Activated naive CD4-positive, alpha-beta T cell treated with anti-CD3 and anti-CD28 coated beads, Interleukin-2, amount 50 U/mL, for 72 hours (primary cell): ENCODE results near the gene C1orf50. TPM values are rescaled to one million over a fixed set of nuclear protein-coding genes. Genes with fewer than 3 reads are reported as not detected.

Experiments
- ATAC-seq, 2 donors: fragments of 150-1000 bp; cut with Tn5 transposase; 2 replicates each; pipeline ENCODE4 v1.10.0; 2021; ENCODE audit warnings: mild to moderate bottlenecking in 2 of 2, moderate library complexity in 2 of 2
- DNase-seq, 2 donors: peaks; one replicate each; pipeline ENCODE4 v3.0.0; 2021 to 2022; ENCODE audit warnings: low spot score in 2 of 2
- H3K27ac Mint-ChIP-seq, 2 donors: one replicate each; pipeline ENCODE4 v1.8.0; 2022; ENCODE audit warnings: mild to moderate bottlenecking in 2 of 2, mixed read lengths in 2 of 2
- H3K36me3 Mint-ChIP-seq, 2 donors: one replicate each; pipeline ENCODE4 v1.8.0; 2022; ENCODE audit warnings: mixed read lengths in 2 of 2
- H3K9me3 Mint-ChIP-seq, 2 donors: one replicate each; pipeline ENCODE4 v1.8.0; 2022; ENCODE audit warnings: mixed read lengths in 2 of 2
- total RNA-seq, 2 donors: library from RNA; stranded (reverse); gene quantifications; one replicate each; pipeline ENCODE4 v1.2.3, GENCODE V29; 2022

The C1orf50 gene
- total RNA-seq, 2 donors from 2014 or later: 5.7 to 7.9 TPM

DNA sequence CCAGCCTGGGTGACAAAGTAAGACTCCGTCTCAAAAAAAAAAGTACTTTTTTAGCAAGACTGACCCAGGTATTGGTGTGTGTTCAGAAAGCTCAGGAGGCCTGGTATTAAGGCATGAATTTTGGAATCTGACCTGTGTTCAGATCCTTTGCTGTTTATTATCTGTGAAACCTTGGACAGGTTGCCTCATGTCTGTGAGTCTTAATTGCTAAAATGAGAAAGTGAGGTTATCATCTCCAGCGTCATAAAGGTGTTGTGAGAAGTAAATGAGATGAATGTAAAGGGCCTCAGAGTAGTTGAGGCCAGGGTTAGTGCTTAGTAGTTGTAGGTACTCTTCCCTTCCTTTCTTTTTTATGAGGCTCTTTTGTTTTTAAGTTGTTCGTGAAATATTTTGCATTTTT, 2.8 kb downstream of the C1orf50 start:
- no peak for DNase-seq
- no peaks in the 10 kb centered on the region for H3K9me3 Mint-ChIP-seq
- ATAC-seq: no peak
- peak overlapping the region in 1 of 2 donors; percentile 2 for H3K27ac Mint-ChIP-seq
- peaks cover 6 to 21% of the 10 kb centered on the region in 2 donors for H3K36me3 Mint-ChIP-seq

DNA sequence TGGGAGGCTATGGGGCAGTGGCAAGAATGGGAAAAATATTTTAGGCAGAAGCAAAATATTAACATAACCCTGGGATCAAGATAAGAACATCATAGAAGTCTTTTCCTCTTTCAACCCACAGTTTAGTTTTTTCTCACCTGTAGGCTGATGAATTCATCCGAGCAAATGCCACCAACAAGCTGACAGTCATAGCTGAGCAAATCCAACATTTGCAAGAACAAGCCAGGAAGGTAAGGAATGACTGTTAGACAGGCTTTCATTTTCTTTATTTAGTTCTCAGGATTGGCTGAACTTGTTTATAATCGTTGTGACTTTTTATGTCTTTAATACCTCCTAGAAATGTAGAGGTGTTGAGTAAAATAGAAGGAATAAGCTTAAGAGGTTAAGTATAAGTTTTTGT, 6.4 kb downstream of the C1orf50 start:
- DNase-seq: no peak
- peak; percentile 39 to 58 for ATAC-seq
- Mint-ChIP-seq H3K36me3 (peaks cover 11 to 21% of the 10 kb centered on the region in 2 donors), H3K9me3 (no peaks in the 10 kb centered on the region), H3K27ac (peak overlapping the region in 1 of 2 donors; percentile 62)

DNA sequence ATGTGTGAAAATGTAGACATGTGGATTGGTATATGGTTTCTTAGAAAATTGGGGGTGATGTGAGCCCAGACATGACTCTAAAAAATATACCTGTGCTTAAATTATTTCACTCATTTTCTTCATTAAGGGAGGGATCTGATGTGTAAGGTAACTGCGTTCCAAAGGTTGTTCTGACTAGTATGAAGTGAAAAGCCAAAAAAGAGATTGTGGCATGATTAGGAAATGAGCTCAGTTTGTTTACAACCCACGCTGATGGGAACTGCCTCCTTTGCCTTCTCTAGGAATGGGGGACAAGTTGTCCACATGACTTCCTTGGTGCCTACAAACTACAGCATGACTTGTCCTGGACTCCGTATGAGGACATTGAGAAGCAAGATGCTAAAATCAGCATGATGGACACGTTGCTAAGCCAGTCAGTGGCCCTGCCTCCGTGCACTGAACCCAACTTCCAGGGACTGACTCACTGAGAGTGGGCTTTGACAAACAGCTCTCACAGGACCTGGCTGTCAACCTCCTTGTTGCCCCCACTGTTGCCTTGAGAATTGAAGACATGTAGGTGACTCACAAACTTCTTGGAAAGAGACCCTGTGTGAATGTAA, 8.0 kb downstream of the C1orf50 start:
- no peak overlapping the region for H3K27ac Mint-ChIP-seq
- ATAC-seq (no peak), DNase-seq (no peak)
- H3K9me3 Mint-ChIP-seq: no peaks in the 10 kb centered on the region
- H3K36me3 Mint-ChIP-seq: peaks cover 11 to 16% of the 10 kb centered on the region in 2 donors

DNA sequence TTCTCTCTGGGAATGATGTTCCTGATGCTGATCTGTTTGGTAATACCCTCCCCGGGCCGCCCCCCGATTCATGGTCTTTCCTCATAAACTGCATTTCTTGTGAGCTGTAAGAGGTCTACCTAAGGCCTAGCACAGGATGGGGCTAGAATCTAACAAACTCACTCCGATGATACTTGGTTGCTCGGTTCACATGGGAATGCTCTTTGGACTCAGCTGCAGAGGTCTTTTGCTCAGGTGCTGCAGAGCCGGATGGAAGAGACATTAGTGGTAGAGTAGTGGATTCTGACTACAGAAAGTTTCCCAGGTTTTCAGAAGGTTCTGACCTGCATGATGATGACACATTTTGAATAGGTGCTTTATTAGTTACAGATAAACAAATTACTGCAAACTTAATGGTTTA, 9.5 kb downstream of the C1orf50 start:
- ATAC-seq: no peak
- H3K36me3 Mint-ChIP-seq: peaks cover 10 to 17% of the 10 kb centered on the region in 2 donors
- H3K27ac Mint-ChIP-seq: no peak overlapping the region
- DNase-seq: no peak
- H3K9me3 Mint-ChIP-seq: no peaks in the 10 kb centered on the region

DNA sequence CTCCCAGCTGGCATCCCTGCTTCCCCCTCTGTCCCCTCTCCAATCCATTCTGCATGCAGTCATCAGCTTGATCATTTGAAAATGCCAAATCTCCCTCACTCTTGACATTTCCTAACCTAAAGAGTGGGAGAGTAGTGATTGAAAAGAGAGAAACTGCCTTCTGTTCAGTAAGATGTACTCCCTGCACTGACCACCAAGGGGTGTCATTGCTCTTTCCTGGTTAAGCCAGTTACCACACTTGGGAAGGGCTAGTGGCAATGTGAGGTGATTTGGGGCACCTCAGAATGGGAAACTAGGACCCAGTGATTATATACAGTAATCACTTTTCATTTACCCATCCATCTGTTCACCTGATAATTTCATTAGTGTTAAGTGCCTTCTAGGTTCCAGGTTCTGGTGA, 10.8 kb downstream of the C1orf50 start:
- no peaks in the 10 kb centered on the region for H3K9me3 Mint-ChIP-seq
- peaks cover 10 to 20% of the 10 kb centered on the region in 2 donors for H3K36me3 Mint-ChIP-seq
- H3K27ac Mint-ChIP-seq: peak overlapping the region; percentile 4 to 75
- peak; percentile 55 to 58 for ATAC-seq
- DNase-seq: peak in 1 of 2 donors; percentile 34

DNA sequence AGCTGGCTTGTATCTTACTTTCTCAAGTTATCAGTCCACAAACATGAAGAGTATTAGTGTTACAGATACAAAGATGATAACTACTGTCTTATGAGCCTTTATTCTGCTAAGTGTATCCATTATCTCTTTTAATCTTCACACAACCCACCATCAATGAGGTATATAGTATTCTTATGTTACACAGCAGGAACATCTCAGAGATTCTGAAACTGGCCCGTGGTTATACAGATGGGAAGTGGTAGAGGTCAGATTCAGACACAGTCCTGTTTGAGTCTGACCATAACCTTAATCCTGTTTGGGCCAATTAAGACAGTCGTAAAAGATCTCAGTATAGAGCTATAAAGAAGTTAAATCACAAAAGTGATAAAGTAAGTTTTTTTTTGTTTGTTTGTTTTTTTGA, 12.7 kb downstream of the C1orf50 start:
- Mint-ChIP-seq H3K36me3 (peaks cover 10 to 16% of the 10 kb centered on the region in 2 donors), H3K9me3 (no peaks in the 10 kb centered on the region), H3K27ac (peak overlapping the region; percentile 48 to 84)
- DNase-seq (no peak), ATAC-seq (peak in 1 of 2 donors; percentile 79)

DNA sequence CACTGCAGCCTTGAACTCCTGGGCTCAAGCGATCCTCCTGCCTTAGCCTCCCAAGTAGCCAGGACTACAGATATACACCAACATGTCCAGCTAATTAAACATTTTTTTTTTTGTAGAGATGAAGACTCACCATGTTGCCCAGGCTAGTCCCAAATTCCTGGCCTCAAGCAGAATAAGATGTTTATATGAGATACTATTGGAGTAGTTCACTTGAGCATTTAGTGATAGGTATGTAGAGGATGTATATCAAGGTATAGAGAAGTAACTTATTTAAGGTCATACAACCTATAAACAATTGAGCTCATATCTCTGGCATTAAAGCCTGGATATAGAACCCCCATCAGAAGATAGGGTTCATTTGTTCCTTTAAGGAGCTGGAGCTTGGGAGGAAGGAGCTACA, 13.1 kb downstream of the C1orf50 start:
- DNase-seq (no peak), ATAC-seq (no peak)
- peaks cover 5 to 16% of the 10 kb centered on the region in 2 donors for H3K36me3 Mint-ChIP-seq
- H3K9me3 Mint-ChIP-seq: no peaks in the 10 kb centered on the region
- H3K27ac Mint-ChIP-seq: peak overlapping the region; percentile 48 to 84

DNA sequence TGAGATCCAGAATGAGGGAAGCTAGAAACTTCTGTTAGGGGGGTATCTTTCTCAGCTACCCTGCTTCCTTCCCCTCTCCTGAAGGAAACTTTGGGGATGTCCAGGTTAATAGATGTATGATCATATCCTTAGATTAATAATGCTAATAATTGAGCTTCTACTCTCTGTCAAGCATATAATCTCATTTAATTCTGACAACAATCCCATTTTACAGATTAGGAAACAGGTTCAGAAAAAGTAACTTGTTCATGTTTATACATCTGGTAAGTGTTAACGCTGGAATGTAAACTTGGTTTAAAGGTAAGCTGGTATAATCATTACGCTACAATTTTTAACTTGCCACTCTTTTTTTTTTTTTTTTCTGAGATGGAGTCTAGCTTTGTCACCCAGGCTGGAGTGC, 16.0 kb downstream of the C1orf50 start:
- Mint-ChIP-seq H3K36me3 (peaks cover 4 to 16% of the 10 kb centered on the region in 2 donors), H3K9me3 (no peaks in the 10 kb centered on the region), H3K27ac (no peak overlapping the region)
- DNase-seq: no peak
- ATAC-seq: no peak

DNA sequence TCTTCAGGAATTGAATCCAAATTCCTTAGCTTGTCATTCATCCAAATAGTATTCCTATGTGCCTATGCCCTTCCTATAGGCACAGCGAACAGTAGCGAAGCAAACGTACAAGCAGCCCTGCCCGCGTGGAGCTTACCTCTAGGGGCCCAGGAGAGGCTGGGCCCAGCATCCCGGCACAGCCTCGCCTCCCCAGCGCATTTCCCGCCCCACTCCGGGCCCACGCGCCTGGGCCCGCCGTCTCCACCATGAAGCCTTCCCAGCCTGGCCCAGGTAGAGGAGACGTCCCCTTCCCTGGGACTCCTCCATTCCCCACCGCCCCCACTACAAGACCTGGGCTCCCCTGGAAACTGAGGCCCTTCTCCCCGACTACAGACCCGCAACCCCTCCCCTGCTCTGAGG, 17.5 kb downstream of the C1orf50 start:
- Mint-ChIP-seq H3K9me3 (no peaks in the 10 kb centered on the region), H3K27ac (no peak overlapping the region), H3K36me3 (peaks cover 4 to 16% of the 10 kb centered on the region in 2 donors)
- DNase-seq: no peak
- ATAC-seq: no peak

DNA sequence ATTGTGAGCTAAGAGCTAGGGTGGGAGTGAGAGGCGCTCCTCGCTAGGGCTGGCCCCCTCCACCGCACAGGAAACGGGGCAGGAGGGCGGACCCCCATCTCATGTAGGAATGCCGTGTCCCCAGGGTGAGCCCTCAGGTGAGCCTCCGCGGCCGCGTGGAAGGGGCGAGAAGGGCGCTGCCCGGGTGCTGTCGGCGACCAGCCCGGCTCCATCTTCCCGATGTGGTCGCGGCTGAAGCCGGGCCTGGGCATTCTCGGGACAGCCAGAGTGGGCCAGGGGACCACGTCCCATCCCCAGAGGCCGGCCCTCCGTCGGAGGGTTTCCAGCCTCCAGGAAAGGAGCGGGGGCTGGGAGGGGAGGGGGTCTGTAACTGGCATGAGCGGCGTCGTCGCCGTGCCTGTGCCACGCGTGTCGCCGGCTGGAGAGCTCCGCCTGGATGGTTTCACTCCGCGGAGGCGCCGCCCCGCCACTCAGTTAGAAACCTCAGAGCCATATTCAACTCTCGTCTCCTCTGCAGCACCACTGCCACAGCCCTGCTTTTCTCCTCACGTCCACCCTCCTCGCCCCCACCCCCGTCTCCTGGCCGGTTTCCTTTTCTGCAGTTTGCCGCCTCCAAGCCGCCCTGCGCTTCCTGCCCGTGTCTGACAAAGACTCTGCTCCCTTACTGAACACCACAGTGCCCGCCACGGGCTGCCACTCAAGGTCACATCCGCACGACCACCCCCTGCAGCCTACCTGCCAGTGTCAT, 18.1 kb downstream of the C1orf50 start, which contains the start of gene TMEM269:
TSS of gene TMEM269 (plus strand) at position 46 of the 748 bp plus-strand sequence. CDS start 4,903 bp downstream, outside the sequence.
- Mint-ChIP-seq H3K27ac (peak within 1 kb of the TSS; percentile 16 to 74), H3K36me3 (peaks cover 4 to 16% of the 10 kb centered on the region in 2 donors), H3K9me3 (no peaks in the 10 kb centered on the region)
- peak in 1 of 2 donors; percentile 36 for DNase-seq
- ATAC-seq: peak; percentile 79 to 82

DNA sequence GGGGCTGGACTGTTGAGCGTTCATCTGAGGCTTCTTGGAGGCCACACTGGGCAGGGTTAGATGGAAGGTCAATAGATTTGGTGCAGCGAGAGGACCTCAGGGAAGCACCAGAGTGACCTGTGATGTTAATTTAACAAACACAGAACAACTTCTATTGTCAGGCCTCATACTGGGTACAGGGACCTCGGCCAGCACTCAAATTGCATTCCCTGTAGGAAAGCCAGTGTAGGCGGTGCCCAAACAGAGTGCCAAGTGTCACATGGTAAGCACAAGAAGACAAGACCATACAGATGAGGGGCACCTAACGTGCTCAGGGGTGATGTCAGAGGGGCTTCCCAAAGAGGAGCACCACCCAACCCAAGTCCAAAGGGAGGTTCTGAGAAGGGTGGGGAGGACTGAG, 19.0 kb downstream of the C1orf50 start:
- ATAC-seq (no peak), DNase-seq (no peak)
- Mint-ChIP-seq H3K27ac (peak overlapping the region; percentile 16 to 74), H3K36me3 (peaks cover 0 to 9% of the 10 kb centered on the region in 2 donors), H3K9me3 (no peaks in the 10 kb centered on the region)

DNA sequence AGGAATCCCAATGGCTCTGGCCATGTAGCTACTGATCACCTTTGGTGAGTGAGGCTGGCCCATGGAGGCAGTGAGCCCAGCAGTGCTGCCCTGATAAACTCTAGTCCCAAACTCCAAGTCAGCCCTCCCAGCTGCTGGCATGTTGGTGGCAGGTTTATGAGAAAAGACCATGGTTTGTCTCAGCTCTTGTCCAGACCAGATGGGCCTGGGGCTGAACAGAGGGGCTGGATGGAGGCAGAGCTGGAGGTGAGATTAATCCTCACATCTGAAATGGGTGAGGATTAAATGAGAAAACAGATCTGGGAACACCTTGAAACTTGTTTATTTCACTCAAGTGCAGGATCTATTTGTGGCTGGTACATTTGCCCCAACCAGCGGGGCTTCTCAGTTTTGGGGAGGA, 21.0 kb downstream of the C1orf50 start:
- Mint-ChIP-seq H3K36me3 (no peaks in the 10 kb centered on the region), H3K9me3 (no peaks in the 10 kb centered on the region), H3K27ac (peak overlapping the region in 1 of 2 donors; percentile 10)
- no peak for ATAC-seq
- DNase-seq: no peak

DNA sequence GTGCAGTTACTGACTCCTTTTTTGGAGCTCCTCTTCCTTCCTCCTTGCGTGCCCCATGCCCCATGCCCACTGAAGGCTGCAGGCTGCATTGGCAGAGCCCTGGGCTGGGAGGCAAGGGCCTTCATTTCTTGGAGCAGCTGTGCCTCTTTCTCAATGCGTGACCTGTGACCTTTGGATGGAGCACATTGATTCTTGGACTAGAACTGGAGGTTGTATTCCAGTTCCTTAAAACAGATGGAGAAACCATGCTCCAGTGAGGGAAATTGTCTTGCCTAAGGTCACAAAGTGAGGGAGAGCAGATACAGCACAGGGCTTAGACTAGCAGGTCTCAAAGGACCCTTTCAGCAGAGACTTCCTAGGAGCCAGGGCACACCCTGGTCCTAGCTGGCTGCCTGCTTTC, 26.8 kb downstream of the C1orf50 start:
- DNase-seq (no peak), ATAC-seq (no peak)
- H3K27ac Mint-ChIP-seq: no peak overlapping the region
- no peaks in the 10 kb centered on the region for H3K9me3 Mint-ChIP-seq
- H3K36me3 Mint-ChIP-seq: no peaks in the 10 kb centered on the region

DNA sequence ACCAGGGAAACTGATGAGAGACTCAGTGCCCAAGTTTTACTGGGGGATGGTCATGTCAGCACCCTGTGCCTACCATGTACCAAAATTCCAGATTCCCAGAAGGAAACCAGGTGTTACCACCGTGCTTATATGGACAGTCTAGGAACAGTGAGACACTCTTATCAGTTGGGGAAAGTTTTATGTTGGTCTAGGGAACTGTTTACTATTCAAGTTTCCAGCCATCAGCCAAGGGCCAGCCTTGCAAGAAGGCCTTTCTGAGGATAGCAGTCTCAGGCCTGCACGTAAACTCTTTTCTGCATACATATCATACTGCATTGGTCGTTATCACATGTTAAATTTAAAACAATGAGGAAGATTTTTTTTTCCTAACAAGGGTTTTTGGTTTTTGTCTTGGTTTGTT, 30.4 kb downstream of the C1orf50 start:
- no peaks in the 10 kb centered on the region for H3K9me3 Mint-ChIP-seq
- no peak for ATAC-seq
- no peak for DNase-seq
- H3K27ac Mint-ChIP-seq: no peak overlapping the region
- no peaks in the 10 kb centered on the region for H3K36me3 Mint-ChIP-seq

DNA sequence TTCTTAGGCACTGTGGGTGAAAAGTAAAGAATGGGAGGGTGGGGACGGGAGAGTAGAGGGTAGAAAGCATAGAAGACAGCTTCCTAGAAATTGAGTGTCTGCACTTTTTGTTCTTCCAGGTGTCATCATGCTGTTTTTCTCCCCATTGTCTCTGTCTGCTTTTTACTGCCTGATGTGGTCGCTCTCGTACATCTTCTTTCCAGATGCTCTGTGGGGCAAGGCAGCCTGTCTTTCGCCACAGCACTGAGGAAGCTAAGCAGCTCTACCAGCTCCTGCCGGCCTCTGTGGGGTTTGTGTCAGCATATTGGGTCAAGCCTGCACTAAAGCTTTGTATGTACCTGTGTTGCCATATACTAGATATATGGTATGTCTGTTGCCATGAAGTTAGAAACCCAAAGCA, 30.9 kb downstream of the C1orf50 start:
- Mint-ChIP-seq H3K36me3 (no peaks in the 10 kb centered on the region), H3K9me3 (no peaks in the 10 kb centered on the region), H3K27ac (no peak overlapping the region)
- ATAC-seq (no peak), DNase-seq (no peak)

DNA sequence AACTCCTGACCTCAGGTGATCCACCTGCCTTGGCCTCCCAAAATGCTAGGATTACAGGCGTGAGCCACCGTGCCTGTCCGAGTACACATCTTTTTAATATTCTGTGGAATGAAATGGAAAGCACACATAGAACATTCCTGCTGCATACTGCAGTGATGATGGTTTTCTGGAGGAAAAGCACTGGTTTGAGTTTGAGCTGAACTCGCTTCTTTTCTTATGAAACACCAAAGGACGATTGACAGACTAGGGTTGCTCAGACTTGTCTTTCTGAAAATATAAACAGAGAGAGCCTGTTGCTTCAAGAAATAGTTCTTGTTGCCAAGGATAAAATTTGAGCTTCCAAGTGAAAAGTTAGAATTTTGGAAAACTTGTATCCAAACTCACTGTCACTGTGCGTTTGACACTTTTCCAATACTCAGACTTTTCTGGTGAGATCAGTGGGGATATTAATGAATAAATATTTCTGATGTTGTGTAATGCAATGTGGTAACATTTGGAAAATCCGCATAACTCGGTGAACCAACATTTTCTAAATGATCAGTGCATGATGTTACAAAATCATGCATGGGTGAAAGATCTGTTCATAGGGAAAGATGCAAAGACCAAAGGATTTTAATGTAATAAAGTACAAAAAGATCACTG, 34.9 kb downstream of the C1orf50 start:
- DNase-seq: no peak
- no peak for ATAC-seq
- Mint-ChIP-seq H3K36me3 (peaks cover 0 to 11% of the 10 kb centered on the region in 2 donors), H3K27ac (no peak overlapping the region), H3K9me3 (no peaks in the 10 kb centered on the region)

DNA sequence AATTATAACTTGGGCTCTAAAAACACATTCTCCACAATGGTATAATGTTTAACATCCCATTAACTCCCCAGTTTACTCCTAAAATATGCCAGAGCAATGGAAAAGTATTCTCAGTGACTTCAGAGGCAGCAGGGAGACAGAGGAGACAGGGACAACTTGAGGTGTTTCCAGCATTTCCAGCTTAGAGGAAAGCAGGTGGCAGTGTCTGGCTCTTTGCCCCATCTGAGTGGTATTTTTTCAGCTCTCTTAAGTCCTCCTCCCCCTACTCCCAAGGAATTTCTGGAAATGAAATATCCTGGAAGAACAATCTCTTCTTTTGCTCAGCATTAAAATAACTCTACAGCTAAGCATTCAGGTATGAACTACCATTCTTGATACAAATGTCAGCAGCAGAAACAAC, 39.1 kb downstream of the C1orf50 start:
- peaks cover 0 to 11% of the 10 kb centered on the region in 2 donors for H3K36me3 Mint-ChIP-seq
- no peak overlapping the region for H3K27ac Mint-ChIP-seq
- DNase-seq: no peak
- H3K9me3 Mint-ChIP-seq: no peaks in the 10 kb centered on the region
- no peak for ATAC-seq
